ENCODE measurements around the gene AGBL4.

AGBL4 gene

GRCh38 chr1:48946070-48946469 is 1077.7 kb downstream of the AGBL4 start:
- TF ChIP-seq CTCF (IDR thresholded peaks at IDR 0.05; ENCODE audit: borderline replicate concordance, insufficient read depth, low read depth, low read length) = no peak
- no peak overlapping the region for H3K4me3 ChIP-seq (ENCODE audit: low read depth, low read length)

- no peak for TF ChIP-seq CTCF (IDR thresholded peaks at IDR 0.05; ENCODE audit: borderline replicate concordance, insufficient read depth, low read depth, low read length)
- no peak overlapping the region for H3K4me3 ChIP-seq (ENCODE audit: low read depth, low read length)
Observed at GRCh38 chr1:48944811-48945210, 1078.9 kb downstream of the AGBL4 start.

- no peak overlapping the region for H3K4me3 ChIP-seq (ENCODE audit: low read depth, low read length)
- no peak for TF ChIP-seq CTCF (IDR thresholded peaks at IDR 0.05; ENCODE audit: borderline replicate concordance, insufficient read depth, low read depth, low read length)
Observed at GRCh38 chr1:48943826-48944225, 1079.9 kb downstream of the AGBL4 start.

- no peak for TF ChIP-seq CTCF (IDR thresholded peaks at IDR 0.05; ENCODE audit: borderline replicate concordance, insufficient read depth, low read depth, low read length)
- no peak overlapping the region for H3K4me3 ChIP-seq (ENCODE audit: low read depth, low read length)
Observed at GRCh38 chr1:48943393-48943792, 1080.4 kb downstream of the AGBL4 start.

GRCh38 chr1:48940962-48941732 is 1082.6 kb downstream of the AGBL4 start:
- TF ChIP-seq CTCF (IDR thresholded peaks at IDR 0.05; ENCODE audit: borderline replicate concordance, insufficient read depth, low read depth, low read length) = no peak
- no peak overlapping the region for H3K4me3 ChIP-seq (ENCODE audit: low read depth, low read length)

GRCh38 chr1:48940354-48940753 is 1083.4 kb downstream of the AGBL4 start:
- no peak for TF ChIP-seq CTCF (IDR thresholded peaks at IDR 0.05; ENCODE audit: borderline replicate concordance, insufficient read depth, low read depth, low read length)
- no peak overlapping the region for H3K4me3 ChIP-seq (ENCODE audit: low read depth, low read length)

- H3K4me3 ChIP-seq (ENCODE audit: low read depth, low read length) = no peak overlapping the region
Observed at GRCh38 chr1:48939828-48940227, 1083.9 kb downstream of the AGBL4 start.

More at GRCh38 chr1:48939828-48940227, 1083.9 kb downstream of the AGBL4 start:
- TF ChIP-seq CTCF (IDR thresholded peaks at IDR 0.05; ENCODE audit: borderline replicate concordance, insufficient read depth, low read depth, low read length) = no peak
